Measurements from ENCODE around the gene PAK6.

The PAK6 gene

DNA sequence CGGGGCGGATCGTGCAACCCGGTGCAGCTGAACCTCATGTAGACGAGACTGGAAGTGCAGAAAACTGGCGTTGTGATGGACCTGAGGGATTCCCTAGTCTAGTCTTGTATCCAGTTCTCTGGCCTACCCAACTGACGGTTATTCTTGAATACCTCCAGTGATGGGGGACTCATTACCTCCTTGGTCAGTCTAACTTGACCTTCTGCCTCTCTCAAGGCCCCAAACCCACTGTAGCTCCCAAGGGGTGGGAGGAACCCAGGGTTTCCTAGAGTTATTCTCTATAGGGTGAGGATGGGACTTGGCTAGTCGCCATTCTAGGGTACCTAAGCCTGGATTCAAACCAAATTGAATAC lies 11.4 kb downstream of the PAK6 start:
- in situ Hi-C loops (cut with HindIII; ENCODE audit: low sequenced_read_pairs) = no loop called here
- no peak for DNase-seq (ENCODE audit: low read depth)
- TF ChIP-seq CTCF (IDR thresholded peaks at IDR 0.05; ENCODE audit: low read depth, low read length, missing control alignments) = no peak
- no peak overlapping the region for H3K4me3 ChIP-seq (ENCODE audit: low read depth, low read length)

DNA sequence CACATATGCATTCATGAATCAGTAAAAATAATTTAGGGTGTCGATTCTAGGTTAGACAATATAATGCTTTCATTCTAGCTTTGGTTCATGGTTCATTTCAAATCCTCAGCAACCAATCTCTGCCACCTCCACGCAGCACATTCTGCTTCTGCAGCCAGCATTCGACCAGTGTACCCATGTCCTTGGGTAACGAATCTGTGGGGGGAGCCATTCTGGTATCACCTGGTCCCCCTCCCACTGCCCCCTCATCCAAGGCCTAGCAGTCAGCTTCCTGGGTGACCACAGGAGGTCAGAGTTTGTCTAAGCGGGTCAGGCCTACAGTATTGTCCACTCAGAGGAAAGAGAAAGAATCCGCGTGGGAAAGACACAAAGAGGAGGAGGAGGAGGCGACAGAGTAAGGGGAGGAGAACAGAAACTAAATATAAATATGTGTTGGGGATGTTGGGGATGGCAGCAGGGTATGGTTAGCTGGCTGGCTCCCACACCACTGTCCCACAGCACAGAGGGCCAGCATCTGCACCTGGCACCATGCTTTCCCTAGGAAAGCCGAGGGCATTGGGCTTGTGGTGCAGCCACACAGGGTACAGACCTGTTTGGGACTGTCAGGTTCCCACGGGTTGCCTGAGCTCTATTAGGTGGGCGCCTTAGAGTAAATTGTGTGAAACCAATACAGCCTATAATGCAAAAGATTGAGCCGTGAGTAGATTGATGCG lies 12.1 kb downstream of the PAK6 start:
- H3K4me3 ChIP-seq (ENCODE audit: low read depth, low read length) = no peak overlapping the region
- in situ Hi-C loops (cut with HindIII; ENCODE audit: low sequenced_read_pairs) = no loop called here
- no peak for TF ChIP-seq CTCF (IDR thresholded peaks at IDR 0.05; ENCODE audit: low read depth, low read length, missing control alignments)

DNA sequence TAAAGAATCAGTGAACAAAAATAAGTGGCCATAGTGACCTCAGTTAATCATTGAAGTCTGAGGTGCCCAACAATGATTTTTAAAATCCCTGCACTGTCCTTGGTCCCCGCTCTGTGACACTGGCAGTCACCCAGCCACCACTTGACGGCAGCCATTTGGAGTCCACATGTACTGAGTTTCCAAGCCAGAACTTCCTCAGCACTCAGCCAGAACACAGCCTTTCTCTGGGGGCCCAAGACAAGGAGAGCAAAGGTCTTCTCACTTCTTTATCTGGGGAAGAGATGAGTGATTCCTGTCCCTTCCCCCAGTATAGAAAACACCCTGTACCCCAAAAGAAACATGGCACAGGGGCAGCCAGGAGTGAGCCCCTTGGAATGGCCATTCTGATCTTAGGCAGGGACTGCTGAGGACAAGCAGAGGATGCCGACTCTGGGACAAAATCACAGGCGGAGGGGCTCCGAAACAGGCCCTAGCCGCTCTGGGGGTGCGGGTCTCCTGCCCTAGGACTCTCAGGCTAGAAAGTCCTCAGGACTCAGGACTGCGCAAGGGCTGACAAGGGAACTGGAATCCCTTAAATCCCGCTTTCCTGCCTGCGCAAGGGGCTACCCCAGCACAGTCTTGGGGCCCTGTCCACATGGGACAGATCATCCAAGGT lies 12.8 kb downstream of the PAK6 start:
- no peak overlapping the region for H3K4me3 ChIP-seq (ENCODE audit: low read depth, low read length)
- no peak for TF ChIP-seq CTCF (IDR thresholded peaks at IDR 0.05; ENCODE audit: low read depth, low read length, missing control alignments)
- no peak for DNase-seq (ENCODE audit: low read depth)
- in situ Hi-C loops (cut with HindIII; ENCODE audit: low sequenced_read_pairs) = no loop called here

More for the DNA sequence above, 12.1 kb downstream of the PAK6 start:
- DNase-seq (ENCODE audit: low read depth) = no peak

GRCh38 chr15:40252141-40252437 lies 13.2 kb downstream of the PAK6 start:
- DNase-seq (ENCODE audit: low read depth) = no peak
- no peak for TF ChIP-seq CTCF (IDR thresholded peaks at IDR 0.05; ENCODE audit: low read depth, low read length, missing control alignments)
- peak overlapping the region; percentile 43 for H3K4me3 ChIP-seq (ENCODE audit: low read depth, low read length)
- in situ Hi-C loops (cut with HindIII; ENCODE audit: low sequenced_read_pairs) = no loop called here

- no peak for DNase-seq (ENCODE audit: low read depth)
- no peak for TF ChIP-seq CTCF (IDR thresholded peaks at IDR 0.05; ENCODE audit: low read depth, low read length, missing control alignments)
- H3K4me3 ChIP-seq (ENCODE audit: low read depth, low read length) = peak overlapping the region; percentile 43
These were observed 13.7 kb downstream of the PAK6 start for GRCh38 chr15:40252438-40253166.

DNA sequence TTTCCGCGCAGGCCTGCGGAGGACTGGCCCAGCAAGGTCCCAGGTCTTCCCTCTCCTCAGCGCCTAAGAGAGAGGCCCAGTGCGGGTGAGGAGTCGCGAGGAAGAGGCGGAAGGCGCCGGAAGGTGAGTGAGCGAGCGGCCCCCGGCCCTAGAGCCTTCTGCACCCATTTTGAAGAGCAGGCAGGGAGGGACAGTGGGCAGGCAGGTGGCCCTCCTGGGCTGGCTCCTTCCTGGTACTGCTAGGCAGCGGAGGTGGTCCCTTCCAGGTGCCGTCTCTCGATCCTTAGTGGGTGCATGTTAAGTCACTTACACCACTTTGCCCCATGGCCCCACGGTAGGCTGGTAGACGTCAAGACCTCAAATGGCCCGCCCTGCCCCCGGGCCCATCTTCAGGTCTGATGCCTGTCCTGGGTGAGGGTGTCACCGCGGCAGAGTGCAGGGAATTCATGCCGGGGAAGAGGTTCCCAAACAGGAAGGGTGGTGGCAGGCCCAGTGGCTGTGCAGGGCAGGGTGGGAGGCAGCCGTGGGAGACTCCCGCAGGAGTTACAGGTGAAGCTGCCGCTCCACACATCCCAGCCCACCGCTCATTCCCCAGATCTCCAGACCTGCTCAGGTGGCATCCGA lies 14.4 kb downstream of the PAK6 start:
- H3K4me3 ChIP-seq (ENCODE audit: low read depth, low read length) = peak overlapping the region; percentile 43
- in situ Hi-C loops (cut with HindIII; ENCODE audit: low sequenced_read_pairs) = no loop called here
- DNase-seq (ENCODE audit: low read depth) = no peak
- no peak for TF ChIP-seq CTCF (IDR thresholded peaks at IDR 0.05; ENCODE audit: low read depth, low read length, missing control alignments)

More at GRCh38 chr15:40252438-40253166, 13.7 kb downstream of the PAK6 start:
- in situ Hi-C loops (cut with HindIII; ENCODE audit: low sequenced_read_pairs) = no loop called here
